HL-60/S4 treated with phorbol 12-myristate 13-acetate at 8.2 ng/mL for 4 days and 3 days (cell line): ENCODE measurements around the gene RREB1.
"Not testable (repeated sequence)": the region's sequence is repeated elsewhere in the genome, so short reads cannot be mapped to it uniquely, and the experiment has no call there.

Source experiments
- in situ Hi-C: fragments of 300-500 bp; cut with MboI; formaldehyde crosslinking; loops from 2 replicates; pipeline ENCODE4 v1.15.0; 2022; ENCODE audit warnings: low sequenced_read_pairs

Gene RREB1

DNA sequence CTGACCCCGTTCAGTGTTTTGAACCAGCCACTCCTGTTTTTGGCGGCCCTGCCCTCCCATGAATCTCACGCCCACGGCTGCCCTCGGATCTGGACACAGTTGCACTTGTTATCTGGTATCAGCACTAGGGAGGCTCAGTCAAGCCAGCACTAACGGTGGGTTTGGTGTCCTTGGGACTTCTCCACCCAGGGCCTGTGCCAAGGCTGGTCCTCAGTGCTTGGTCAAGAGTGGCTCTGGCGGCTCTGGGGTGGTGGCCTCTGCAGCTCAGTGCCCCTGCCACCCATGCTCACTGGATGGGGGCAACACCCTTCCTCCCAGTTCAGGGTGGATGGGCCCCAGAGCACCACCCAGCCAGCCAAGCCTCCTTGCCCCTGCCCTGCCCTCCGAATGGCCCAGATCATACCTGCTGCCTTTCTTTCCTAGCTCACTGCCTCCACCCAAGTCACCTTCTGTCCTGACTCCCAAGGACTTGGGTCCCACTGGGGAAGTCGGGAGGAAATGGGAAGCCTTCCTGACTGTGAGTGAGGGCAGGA, 150.5 kb downstream of the RREB1 start:
- in situ Hi-C loops, result no loop called here

DNA sequence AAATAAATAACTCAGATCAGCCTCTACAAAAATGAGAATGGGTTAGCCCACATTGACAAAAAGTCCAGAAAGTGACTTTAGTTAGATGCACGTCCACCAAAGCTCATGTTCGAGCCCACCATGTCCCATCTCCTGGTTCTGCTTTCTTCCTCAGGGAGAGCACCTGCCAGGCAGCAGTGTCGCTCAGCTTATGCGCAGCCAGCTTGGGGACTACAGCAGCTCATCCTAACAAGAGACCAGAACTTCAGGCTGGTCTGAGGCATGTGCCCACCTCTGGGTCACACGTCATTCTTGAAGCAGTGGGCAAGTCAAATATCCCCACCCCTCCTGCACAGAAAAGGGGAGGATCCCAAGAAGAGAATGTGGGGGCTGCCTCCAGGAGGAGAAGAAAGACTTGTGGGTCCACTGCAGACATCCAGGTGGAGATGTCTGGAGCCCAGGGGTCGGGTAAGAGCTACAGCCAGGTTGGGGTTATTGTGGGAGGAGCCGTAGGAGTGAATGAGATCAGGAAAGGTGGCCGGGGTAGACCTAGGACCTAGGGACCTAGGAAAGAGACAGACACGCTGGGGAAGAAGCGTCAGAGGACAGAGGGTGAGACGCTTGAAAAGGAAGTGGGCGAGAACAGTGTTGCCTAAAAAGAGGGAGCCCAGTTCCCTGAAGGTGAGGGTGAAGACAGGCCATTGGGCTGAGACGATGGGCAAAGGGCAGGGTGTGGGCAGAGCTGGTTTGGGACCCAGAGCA, 152.7 kb downstream of the RREB1 start:
- in situ Hi-C loops, result no loop called here

DNA sequence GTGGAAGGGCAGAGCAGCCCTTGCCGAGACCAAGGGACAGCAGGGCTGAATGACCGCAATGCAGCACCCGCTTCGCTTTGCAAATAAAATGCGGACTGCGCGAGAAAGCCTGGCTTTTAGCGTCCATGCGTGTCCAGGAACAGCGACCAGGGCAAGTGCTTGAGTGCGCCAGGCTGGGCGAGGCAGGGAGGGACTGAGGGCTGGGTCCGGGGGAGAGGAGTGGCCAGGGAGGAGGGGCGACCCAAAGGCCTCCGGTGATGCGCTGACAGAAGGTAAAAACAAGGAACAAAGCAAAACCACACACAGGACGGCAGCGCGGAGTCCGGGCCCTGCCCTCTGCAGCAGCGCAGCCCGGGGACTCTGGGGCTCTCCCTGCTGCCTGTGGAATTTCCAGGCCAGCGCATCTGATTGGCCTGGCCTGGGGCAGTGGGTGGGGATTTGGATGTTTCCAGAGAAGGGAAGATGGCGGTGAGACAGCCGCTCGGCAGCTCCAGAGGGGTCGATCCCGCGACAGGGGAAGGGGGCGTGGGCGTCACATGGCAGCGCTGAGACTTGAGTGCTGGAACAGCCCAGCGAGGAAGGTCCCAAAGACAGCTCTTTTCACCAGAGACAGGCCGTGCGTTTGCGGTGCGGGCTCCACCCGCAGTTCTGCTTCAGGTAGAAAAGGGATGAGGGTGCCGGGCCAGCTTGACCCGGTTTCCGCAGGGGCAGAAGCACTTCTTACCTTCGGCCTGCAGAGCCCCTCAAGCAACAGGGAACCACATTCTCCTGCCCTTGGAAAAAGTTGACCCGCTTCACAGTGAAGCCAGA, 153.5 kb downstream of the RREB1 start:
- in situ Hi-C loops, result no loop called here

DNA sequence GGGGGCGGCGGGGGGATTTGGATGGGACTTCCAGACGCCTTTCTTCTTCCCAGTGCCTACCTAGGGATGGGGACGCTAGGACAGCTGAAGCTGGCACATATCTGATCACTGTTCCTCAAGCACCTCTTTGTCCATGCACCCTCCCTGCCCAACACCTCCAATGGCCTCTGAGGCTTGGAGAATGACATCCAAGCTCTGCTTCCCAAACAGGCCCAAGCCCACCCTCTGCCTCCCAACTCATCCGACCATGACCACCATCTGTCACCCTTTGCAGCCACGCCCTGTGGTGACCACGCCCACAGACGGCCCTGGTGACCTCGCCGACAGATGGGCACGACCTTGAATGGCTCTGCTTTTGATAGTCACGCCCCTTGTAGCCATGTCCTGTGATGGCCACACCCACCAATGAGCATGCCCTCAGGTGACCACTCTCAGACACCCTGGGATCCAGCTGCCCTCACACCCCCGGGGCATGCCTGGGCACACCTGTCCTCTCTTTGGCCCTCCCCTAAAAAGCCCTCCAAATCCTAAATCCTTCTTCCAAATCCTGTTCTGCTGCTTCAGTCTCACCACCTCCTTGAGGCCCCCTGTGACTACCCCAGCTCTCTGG, 154.2 kb downstream of the RREB1 start:
- in situ Hi-C loops, result no loop called here

DNA sequence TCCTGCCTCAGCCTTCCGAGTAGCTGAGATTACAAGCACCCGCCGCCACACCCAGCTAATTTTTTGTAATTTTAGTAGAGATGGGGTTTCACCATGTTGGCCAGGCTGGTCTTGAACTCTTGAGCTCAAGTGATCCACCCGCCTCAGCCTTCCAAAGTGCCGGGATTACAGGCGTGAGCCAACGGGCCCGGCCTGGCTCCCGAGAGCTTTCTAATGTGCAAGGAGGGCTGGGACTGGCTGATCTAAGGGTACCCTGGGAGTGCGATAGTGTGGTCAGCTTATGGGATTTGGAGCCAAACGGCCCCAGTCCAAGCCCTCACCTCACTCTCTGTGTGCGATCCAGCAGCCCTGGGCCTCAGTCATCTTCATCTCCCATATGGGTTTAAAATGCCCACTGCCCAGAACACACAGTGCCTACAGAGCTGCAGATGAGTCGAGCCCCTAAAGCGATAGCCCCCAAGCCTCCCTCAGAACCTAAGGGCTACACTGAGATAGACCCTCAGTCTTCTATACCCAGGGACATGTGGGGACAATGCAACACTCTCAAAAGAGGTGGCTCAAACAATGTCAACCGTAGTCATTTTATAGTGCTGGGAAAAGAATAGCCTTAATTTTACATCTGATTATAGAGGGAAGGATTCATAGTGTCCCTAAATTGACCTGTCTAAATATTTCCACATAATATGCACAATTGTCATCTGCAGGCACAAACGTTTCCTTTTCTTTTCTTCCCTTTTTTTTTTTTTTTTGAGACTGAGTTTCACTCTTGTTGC, 155.2 kb downstream of the RREB1 start:
- in situ Hi-C loops, result no loop called here

DNA sequence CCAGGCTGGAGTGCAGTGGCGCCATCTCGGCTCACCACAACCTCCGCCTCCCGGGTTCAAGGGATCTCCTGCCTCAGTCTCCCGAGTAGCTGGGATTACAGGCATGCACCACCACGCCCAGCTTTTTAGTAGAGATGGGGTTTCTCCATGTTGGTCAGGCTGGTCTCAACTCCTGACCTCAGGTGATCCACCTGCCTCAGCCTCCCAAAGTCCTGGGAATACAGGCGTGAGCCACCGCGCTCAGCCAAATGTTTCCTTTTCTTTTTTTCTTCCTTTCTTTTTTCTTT, 155.7 kb downstream of the RREB1 start:
- in situ Hi-C loops, result not testable (repeated sequence)

DNA sequence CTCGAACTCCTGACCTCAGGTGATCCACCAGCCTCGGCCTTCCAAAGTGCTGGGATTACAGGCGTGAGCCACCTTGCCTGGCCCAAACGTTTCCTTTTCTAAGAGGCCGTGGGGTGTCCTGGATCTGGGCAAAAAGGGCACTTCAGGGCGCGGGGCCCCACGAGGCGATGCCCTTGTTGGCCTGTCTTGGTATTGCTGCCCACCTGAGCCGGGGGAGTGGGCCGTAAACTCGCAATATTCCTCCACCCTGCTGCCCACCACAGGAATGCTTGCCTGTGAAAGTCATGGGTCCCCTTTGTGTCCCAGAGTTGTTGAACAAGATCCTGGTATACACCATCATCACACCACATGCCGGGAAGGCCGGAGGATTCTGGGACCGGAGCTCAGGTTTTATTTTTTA, 156.3 kb downstream of the RREB1 start:
- in situ Hi-C loops, result no loop called here

DNA sequence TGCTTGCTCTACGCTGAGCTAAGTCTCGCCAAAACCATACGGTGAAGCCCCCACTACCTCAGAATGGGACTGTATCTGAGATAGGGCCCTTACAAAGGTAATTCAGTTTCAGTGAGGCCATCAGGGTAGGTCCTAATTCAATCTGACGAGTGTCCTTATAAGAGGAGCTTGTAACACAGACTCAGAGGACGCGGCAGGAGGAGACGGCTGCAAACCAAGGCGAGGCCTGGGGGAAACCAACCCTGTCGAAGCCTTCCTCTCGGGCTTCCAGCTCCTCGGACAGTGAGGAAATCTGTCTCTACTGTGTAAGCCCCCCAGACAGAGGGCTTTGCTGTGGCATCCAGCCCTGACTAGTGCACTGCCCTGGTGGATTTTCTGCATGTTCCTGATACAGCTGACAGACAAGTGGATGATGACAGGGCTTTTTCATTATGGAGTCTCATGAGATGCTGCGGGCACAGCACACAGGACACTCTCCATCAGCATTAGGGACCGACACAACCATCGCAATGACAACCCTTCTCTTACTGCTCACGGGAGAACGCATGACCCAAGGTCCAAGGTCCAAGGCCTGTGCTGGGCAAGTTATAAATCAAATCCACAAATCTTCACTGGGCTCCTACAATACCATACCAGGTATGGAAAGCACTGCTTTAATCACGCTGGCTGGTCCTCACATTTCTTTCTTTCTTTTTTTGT, 157.1 kb downstream of the RREB1 start:
- in situ Hi-C loops, result no loop called here

DNA sequence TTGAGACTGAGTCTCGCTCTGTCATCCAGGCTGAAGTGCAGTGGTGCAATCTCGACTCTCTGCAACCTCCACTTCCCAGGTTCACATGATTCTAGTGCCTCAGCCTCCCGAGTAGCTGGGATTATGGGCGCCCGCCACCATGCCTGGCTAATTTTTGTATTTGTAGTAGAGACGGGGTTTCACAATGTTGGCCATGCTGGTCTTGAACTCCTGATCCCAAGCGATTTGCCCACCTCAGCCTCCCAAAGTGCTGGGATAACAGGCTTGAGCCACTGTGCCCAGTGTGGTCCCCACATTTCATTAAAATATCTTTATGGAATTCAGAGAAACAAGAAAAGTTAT, 157.6 kb downstream of the RREB1 start:
- in situ Hi-C loops, result not testable (repeated sequence)

DNA sequence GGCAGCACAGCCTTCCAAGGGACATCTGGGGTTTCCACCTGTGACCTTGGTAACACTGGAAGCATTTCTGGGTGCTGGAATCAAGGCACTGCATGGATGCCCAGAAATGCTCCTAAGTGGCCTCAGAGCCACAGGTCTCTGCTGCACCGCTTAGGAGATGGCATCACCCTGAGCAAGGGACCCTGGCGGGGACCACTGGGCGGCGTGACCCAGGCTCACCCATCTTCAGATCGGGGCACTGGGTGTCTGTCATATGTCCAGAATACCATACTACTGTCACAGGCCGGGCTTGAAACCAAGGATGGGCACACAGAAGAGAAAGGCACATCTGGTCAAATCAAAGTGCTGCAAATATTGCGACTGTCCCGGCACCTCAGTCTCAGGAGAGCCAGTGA, 159.3 kb downstream of the RREB1 start:
- in situ Hi-C loops, result no loop called here

DNA sequence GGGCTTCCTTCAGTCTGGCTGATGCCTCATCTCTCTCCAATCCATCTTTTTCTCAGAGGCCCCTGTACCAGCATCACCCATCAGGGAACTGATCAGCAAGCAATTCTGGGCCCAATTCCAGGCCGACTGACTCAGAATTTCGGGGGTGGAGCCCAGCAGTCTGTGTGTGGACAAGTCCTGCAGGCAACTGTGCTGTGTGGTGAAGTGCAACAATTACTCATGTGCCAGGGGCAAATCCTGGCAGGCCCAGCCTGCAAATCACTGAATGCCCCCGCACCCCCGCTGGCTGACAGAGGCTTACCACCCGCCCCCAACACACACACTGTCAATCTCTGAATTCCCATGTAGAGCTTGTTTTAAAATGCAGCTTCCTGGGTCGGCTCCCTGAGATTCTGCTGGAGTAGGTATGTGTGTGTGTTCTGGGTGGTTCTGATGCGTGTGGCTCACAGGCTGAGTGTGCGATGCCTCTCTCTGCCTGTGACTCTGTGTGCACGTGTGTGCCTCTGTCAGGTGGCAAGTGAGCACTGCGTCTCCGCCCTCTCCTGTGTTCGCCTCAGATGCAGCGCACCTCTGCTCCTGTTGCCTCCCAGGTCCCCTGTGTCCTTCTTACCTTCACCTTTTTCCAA, 159.8 kb downstream of the RREB1 start:
- in situ Hi-C loops, result no loop called here

DNA sequence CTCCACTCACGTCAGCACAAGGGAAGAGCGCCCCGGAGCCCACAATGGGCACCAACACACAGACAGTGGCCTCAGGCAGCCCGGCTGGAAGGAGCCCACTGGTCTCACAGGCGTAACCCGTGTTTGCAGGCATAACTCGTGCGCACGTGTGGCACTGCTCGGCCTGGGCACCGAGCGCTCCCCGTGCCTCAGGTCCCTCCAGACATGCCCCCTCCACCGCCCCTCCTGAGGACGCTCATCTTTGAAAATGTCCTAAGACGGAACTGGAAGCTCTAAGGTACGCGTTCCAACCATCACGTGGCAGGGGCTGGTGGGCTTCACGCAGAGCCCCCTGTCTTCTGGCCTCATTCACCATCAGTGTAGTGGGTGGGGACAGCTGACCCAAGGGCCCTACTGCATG, 160.6 kb downstream of the RREB1 start:
- in situ Hi-C loops, result no loop called here

DNA sequence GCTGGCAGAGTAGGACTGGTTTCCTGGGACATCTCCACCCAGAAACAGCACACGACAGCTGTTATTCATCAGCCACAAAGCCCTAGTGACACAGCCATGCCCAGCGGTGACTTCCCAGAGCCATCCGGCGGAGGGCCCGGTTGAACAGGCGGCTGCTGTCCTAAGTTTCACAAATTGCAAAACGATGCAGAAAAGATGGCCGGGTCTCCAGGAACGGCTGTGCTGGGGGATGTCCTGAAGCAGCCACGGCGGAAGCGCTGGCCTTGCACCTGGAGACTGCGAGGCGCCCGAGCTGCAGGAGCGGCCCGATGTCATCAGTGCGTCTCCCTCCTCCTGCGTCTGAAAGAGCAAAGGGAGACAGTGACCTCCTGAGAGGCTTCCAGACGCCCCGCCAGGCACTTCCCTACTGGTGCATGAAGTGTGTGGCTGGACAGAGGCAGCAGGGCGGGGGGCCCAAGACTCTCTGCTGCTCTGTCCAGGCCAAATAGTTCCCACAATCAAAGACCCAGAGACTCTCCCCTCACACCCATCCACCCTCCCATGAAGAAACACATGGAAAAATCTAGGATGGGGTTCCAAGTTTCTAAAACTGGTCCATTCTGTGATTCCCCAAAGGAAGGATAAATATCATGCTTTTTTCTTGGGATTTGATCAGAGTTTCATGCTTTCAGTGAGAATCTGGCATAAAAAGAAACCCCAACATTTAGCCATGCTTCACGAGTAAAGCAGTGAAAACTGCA, 161.2 kb downstream of the RREB1 start:
- in situ Hi-C loops, result no loop called here

DNA sequence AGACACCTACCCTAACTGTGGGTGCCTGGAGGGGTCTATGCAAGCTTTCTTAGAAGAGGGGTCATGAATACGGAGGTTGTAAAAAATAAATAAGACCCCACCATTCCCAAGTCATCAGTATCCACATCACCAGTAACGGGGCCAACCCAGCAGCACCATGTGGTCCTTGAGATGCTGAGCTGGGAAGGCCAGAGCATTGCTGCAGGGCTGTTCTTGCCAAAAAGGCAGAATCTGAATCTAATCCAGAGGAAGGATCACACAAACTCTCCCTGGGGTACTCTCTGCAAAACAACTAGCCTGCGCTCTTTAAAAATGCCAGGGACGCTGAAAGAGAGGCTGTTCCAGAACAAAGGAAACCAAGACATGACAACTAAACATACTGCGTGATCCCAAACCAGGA, 162.1 kb downstream of the RREB1 start:
- in situ Hi-C loops, result no loop called here

DNA sequence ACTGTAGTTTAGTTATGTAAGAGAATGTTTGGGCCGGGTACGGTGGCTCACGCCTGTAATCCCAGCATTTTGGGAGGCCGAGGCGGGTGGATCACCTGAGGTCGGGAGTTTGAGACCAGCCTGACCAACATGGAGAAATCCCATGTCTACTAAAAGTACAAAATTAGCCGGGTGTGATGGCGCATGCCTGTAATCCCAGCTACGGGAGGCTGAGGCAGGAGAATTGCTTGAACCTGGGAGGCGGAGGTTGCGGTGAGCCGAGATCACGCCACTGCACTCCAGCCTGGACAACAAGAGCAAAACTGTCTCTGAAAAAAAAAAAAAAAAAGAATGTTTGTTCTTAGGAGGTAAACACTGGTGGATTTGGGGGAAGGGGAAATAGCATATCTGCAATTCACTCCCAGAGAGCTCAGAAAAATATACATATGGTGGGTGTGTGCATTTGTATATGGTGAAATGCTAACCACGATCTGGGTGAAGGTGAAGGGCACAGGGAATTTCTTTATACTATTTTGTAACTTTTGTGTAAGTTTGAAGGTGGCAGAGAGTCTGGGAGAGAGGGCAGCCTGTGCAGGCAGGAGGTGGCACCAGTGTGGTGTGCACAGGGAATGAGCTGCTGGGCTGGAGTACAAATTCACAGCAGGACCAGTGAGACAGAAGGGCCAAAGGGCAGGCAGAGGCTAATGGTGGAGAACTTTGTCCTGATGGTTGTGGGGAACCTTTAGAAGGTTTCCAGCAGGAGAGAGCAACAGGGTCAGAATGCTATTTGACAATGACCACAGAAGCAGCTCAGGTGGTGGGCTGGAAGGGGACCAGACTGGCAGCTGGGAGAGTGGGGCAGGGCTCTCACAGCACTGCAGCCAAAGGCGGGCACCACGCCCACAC, 162.8 kb downstream of the RREB1 start:
- in situ Hi-C loops, result no loop called here

DNA sequence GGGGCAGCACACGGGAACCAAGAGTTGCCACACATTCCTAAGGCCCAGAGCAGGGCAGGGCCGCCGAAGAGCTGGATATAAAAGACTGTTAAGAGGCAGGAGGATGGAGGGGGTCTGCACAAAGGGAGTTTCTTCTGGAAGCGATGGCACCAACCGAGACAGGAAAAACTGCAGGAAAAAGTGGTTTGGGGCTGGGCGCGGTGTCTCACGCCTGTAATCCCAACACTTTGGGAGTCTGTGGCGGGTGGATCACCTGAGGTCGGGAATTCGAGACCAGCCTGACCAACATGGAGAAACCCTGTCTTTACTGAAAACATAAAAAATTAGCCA, 163.4 kb downstream of the RREB1 start:
- in situ Hi-C loops, result no loop called here

DNA sequence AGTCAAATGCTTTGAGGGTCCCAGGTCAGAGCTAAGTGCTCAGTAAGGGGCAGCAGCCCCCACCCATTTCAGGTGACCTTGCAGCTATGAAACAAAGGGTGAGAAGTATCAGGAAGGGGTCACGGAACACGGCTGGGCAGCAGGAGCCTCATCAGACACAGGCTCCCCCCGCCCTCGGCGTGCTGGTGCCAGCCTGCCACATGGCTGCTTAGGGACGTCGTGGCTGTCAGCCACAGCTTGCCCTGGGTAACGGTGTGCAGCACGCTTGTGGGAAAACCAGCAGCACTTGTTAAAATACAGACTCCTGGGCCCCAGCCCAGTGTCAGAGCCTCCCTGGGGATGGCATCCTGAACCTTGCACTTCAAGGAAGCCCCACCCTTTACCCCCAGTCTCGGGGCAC, 165.9 kb downstream of the RREB1 start:
- in situ Hi-C loops, result no loop called here

DNA sequence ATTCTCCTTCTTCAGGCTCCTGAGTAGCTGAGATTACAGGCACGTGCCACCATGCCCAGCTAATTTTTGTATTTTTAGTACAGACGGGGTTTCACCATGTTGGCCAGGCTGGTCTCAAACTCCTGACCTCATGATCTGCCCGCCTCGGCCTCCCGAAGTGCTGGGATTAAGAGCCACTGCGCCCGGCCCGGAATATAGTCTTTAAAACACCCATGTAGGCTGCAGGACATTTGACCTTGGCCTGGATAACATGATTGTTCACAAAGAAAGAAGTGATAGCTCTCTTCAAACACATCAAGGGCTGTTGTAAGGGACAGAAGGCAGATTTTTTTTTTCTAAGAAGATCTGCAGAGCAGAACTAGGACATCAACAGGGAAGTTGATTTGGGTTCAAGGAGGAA, 166.8 kb downstream of the RREB1 start:
- in situ Hi-C loops, result not testable (repeated sequence)

DNA sequence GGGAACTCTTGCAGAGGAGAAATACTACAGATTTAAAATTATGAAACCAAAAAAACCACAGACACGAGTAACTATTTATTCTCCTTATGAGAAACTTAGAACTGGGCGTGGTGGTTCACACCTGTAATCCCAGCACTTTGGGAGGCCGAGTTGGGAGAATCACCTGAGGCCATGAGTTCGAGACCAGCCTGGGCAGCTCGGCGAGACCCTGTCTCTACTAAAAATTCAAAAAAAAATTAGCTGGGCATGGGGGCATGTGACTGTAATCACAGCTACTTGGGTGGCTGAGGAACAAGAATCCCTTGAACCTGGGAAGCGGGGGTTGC, 168.4 kb downstream of the RREB1 start:
- in situ Hi-C loops, result no loop called here
